ENCODE measurements around the gene CAMTA1. TPM values are rescaled to one million over a fixed set of nuclear protein-coding genes. Genes with fewer than 3 reads are reported as not detected.
A peak's percentile ranks its signal among the peaks of the same experiment; 100 is the strongest.

CAMTA1 gene
- total RNA-seq, 1 donor from 2014 or later = 63.8 TPM

- Mint-ChIP-seq H3K27ac (ENCODE audit: unreplicated experiment) (no peak overlapping the region), H3K4me3 (ENCODE audit: unreplicated experiment) (no peak overlapping the region), H3K9me3 (ENCODE audit: low read depth) (no peaks in the 10 kb centered on the region), H3K27me3 (ENCODE audit: low read depth) (no peaks in the 10 kb centered on the region), H3K36me3 (ENCODE audit: low read depth) (no peaks in the 10 kb centered on the region), H3K4me1 (ENCODE audit: low read depth) (peaks cover 3% of the 10 kb centered on the region)
- DNase-seq (ENCODE audit: low spot score) = no peak
- TF ChIP-seq CTCF (IDR thresholded peaks at IDR 0.05) = no peak
Measured at GRCh38 chr1:7517611-7518330, 732.5 kb downstream of the CAMTA1 start.

GRCh38 chr1:7518411-7518810 is 733.2 kb downstream of the CAMTA1 start:
- Mint-ChIP-seq H3K27ac (ENCODE audit: unreplicated experiment) (no peak overlapping the region), H3K9me3 (ENCODE audit: low read depth) (no peaks in the 10 kb centered on the region), H3K36me3 (ENCODE audit: low read depth) (no peaks in the 10 kb centered on the region), H3K4me3 (ENCODE audit: unreplicated experiment) (no peak overlapping the region), H3K27me3 (ENCODE audit: low read depth) (no peaks in the 10 kb centered on the region), H3K4me1 (ENCODE audit: low read depth) (peaks cover 3% of the 10 kb centered on the region)
- peak; percentile 87 for DNase-seq (ENCODE audit: low spot score)
- no peak for TF ChIP-seq CTCF (IDR thresholded peaks at IDR 0.05)

- TF ChIP-seq CTCF (IDR thresholded peaks at IDR 0.05) = no peak
- Mint-ChIP-seq H3K27ac (ENCODE audit: unreplicated experiment) (no peak overlapping the region), H3K9me3 (ENCODE audit: low read depth) (no peaks in the 10 kb centered on the region), H3K36me3 (ENCODE audit: low read depth) (no peaks in the 10 kb centered on the region), H3K4me1 (ENCODE audit: low read depth) (peaks cover 3% of the 10 kb centered on the region), H3K4me3 (ENCODE audit: unreplicated experiment) (no peak overlapping the region), H3K27me3 (ENCODE audit: low read depth) (no peaks in the 10 kb centered on the region)
- DNase-seq (ENCODE audit: low spot score) = peak; percentile 59
Measured at GRCh38 chr1:7519181-7519860, 734.1 kb downstream of the CAMTA1 start.

- H3K27ac Mint-ChIP-seq (ENCODE audit: unreplicated experiment) = no peak overlapping the region
- H3K4me1 Mint-ChIP-seq (ENCODE audit: low read depth) = peaks cover 3% of the 10 kb centered on the region
- no peak for TF ChIP-seq CTCF (IDR thresholded peaks at IDR 0.05)
- no peak overlapping the region for H3K4me3 Mint-ChIP-seq (ENCODE audit: unreplicated experiment)
- H3K27me3 Mint-ChIP-seq (ENCODE audit: low read depth) = no peaks in the 10 kb centered on the region
- H3K9me3 Mint-ChIP-seq (ENCODE audit: low read depth) = no peaks in the 10 kb centered on the region
- no peaks in the 10 kb centered on the region for H3K36me3 Mint-ChIP-seq (ENCODE audit: low read depth)
- DNase-seq (ENCODE audit: low spot score) = no peak
Measured at GRCh38 chr1:7519861-7520395, 734.7 kb downstream of the CAMTA1 start.

- DNase-seq (ENCODE audit: low spot score) = no peak
- Mint-ChIP-seq H3K36me3 (ENCODE audit: low read depth) (no peaks in the 10 kb centered on the region), H3K4me1 (ENCODE audit: low read depth) (peaks cover 3% of the 10 kb centered on the region), H3K27ac (ENCODE audit: unreplicated experiment) (no peak overlapping the region), H3K9me3 (ENCODE audit: low read depth) (no peaks in the 10 kb centered on the region), H3K27me3 (ENCODE audit: low read depth) (no peaks in the 10 kb centered on the region), H3K4me3 (ENCODE audit: unreplicated experiment) (no peak overlapping the region)
- TF ChIP-seq CTCF (IDR thresholded peaks at IDR 0.05) = no peak
Measured at GRCh38 chr1:7520496-7520895, 735.2 kb downstream of the CAMTA1 start.
